WTC11 (cell line): ENCODE measurements around the gene CLCN1. TPM values are rescaled to one million over a fixed set of nuclear protein-coding genes. Genes with fewer than 3 reads are reported as not detected.

Source experiments
- ATAC-seq: fragments of 200-7000 bp; cut with Tn5 transposase; 2 replicates; pipeline ENCODE4 v1.10.0; 2021; ENCODE audit warnings: mild to moderate bottlenecking, moderate library complexity
- CTCF ChIA-PET: fragments of 300-600 bp; sonication (Branson Sonifier 250); formaldehyde crosslinking; loops from one replicate; lab custom pipeline; 2021; ENCODE audit warnings: antibody characterized with exemption; lab: Charles Lee
- POLR2A ChIA-PET: fragments of 350-600 bp; sonication (Branson Sonifier 250); formaldehyde crosslinking; loops from one replicate; lab custom pipeline; 2021; ENCODE audit warnings: antibody characterized with exemption; lab: Charles Lee
- DNase-seq: peaks from one replicate; pipeline ENCODE4 v3.0.0; 2021; ENCODE audit warnings: low spot score
- H3K27ac Mint-ChIP-seq: 2 replicates; pipeline ENCODE4 v1.8.0; 2021; ENCODE audit warnings: mixed read lengths
- H3K27me3 Mint-ChIP-seq: 2 replicates; pipeline ENCODE4 v1.8.0; 2021; ENCODE audit warnings: low read depth, mild to moderate bottlenecking, moderate library complexity, mixed read lengths
- H3K36me3 Mint-ChIP-seq: 2 replicates; pipeline ENCODE4 v1.8.0; 2021; ENCODE audit warnings: mixed read lengths
- H3K4me1 Mint-ChIP-seq: 2 replicates; pipeline ENCODE4 v1.8.0; 2022; ENCODE audit warnings: mixed read lengths
- H3K4me3 Mint-ChIP-seq: 2 replicates; pipeline ENCODE4 v1.8.0; 2021; ENCODE audit warnings: mild to moderate bottlenecking, moderate library complexity, mixed read lengths
- H3K9me3 Mint-ChIP-seq: 2 replicates; pipeline ENCODE4 v1.8.0; 2021; ENCODE audit warnings: mixed read lengths
- ATF1 ChIP-seq: sonication (generic); formaldehyde crosslinking; IDR thresholded peaks from 2 replicates; pipeline ENCODE4 v1.8.1; 2023; ENCODE audit warnings: mild to moderate bottlenecking, moderate library complexity, missing genetic modification reagents
- ATF2 ChIP-seq: sonication (generic); formaldehyde crosslinking; IDR thresholded peaks from 2 replicates; pipeline ENCODE4 v1.8.1; 2022; ENCODE audit warnings: low read depth, missing genetic modification reagents, borderline replicate concordance
- ERG ChIP-seq: fragments of 250-450 bp; sonication (Bioruptor Pico); IDR thresholded peaks from 2 replicates; pipeline ENCODE4 v1.8.0; 2021; ENCODE audit warnings: mild to moderate bottlenecking
- FOXP1 ChIP-seq: sonication (generic); formaldehyde crosslinking; IDR thresholded peaks from 2 replicates; pipeline ENCODE4 v1.8.0; 2022; ENCODE audit warnings: missing genetic modification reagents, mild to moderate bottlenecking, moderate library complexity, borderline replicate concordance
- HMGA2 ChIP-seq: fragments of 250-450 bp; sonication (Bioruptor Pico); IDR thresholded peaks from 2 replicates; pipeline ENCODE4 v1.4.0; 2021; ENCODE audit warnings: mild to moderate bottlenecking, moderate library complexity
- MXD4 ChIP-seq: fragments of 250-450 bp; sonication (Bioruptor Pico); IDR thresholded peaks from 2 replicates; pipeline ENCODE4 v1.8.0; 2021; ENCODE audit warnings: mild to moderate bottlenecking, moderate library complexity, borderline replicate concordance
- PRDM15 ChIP-seq: sonication (generic); formaldehyde crosslinking; IDR thresholded peaks from 2 replicates; pipeline ENCODE4 v1.8.0; 2022; ENCODE audit warnings: missing genetic modification reagents
- PREB ChIP-seq: sonication (generic); formaldehyde crosslinking; IDR thresholded peaks from 2 replicates; pipeline ENCODE4 v1.8.1; 2022; ENCODE audit warnings: mild to moderate bottlenecking, missing genetic modification reagents, moderate library complexity, borderline replicate concordance
- ZNF232 ChIP-seq: sonication (generic); formaldehyde crosslinking; IDR thresholded peaks from 2 replicates; pipeline ENCODE4 v1.8.0; 2022; ENCODE audit warnings: mild to moderate bottlenecking, missing genetic modification reagents
- ZNF425 ChIP-seq: fragments of 250-450 bp; sonication (Bioruptor Pico); conservative IDR thresholded peaks from 2 replicates; pipeline ENCODE4 v1.9.0; 2021; ENCODE audit warnings: mild to moderate bottlenecking
- ZNF512 ChIP-seq: sonication (generic); formaldehyde crosslinking; IDR thresholded peaks from 2 replicates; pipeline ENCODE4 v1.8.1; 2022; ENCODE audit warnings: missing genetic modification reagents, borderline replicate concordance
- total RNA-seq: library from RNA; stranded (reverse); gene quantifications from 3 replicates; pipeline ENCODE4 v1.2.3, GENCODE V29; 2021

Gene CLCN1
- total RNA-seq, 1 experiment from 2014 or later, result 0.28 TPM

- CTCF ChIA-PET, result no interaction called here
- Mint-ChIP-seq H3K9me3 (peaks cover 14% of the 10 kb centered on the region), H3K4me1 (peaks cover 45% of the 10 kb centered on the region), H3K27me3 (peaks cover 38% of the 10 kb centered on the region), H3K27ac (no peak overlapping the region), H3K36me3 (peaks cover 21% of the 10 kb centered on the region), H3K4me3 (no peak overlapping the region)
- no peak for ATAC-seq
- no peak for DNase-seq
- no peak for TF ChIP-seq ZNF425
- no peak for TF ChIP-seq ERG (CRISPR knock-in tag)
- TF ChIP-seq MXD4 (CRISPR knock-in tag), result no peak
- POLR2A ChIA-PET, result no interaction called here
Measured at GRCh38 chr7:143286522-143286890, 29.4 kb upstream of the CLCN1 start.

- CTCF ChIA-PET, result interaction anchor here (0.9 to 1.4 kb wide), 11 partner anchors 12 to 83 kb away, joined by 3 to 9 read pairs (median 3); partner anchors contain the start of gene GSTK1
- Mint-ChIP-seq H3K4me1 (peaks cover 45% of the 10 kb centered on the region), H3K27me3 (peaks cover 38% of the 10 kb centered on the region), H3K27ac (no peak overlapping the region), H3K9me3 (peaks cover 14% of the 10 kb centered on the region)
- DNase-seq, result no peak
- TF ChIP-seq ATF2 (CRISPR knock-in tag) (no peak), ZNF512 (CRISPR knock-in tag) (no peak), PREB (CRISPR knock-in tag) (0 out of 2 replicates have a peak, but pooled peaks have one; percentile 43), ZNF232 (no peak), ZNF425 (no peak), FOXP1 (no peak), ATF1 (0 out of 2 replicates have a peak, but pooled peaks have one; percentile 1), HMGA2 (CRISPR knock-in tag) (no peak), PRDM15 (CRISPR knock-in tag) (no peak)
- TF ChIP-seq, all 79 proteins: peak for 2
- no peak for ATAC-seq
- Mint-ChIP-seq H3K4me3 (peak overlapping the region; percentile 5; the same call in 1 of the 2 replicates), H3K36me3 (peaks cover 30% of the 10 kb centered on the region)
- POLR2A ChIA-PET, result interaction anchor here (0.6 to 1.4 kb wide), 3 partner anchors 24 to 118 kb away, joined by 3 to 7 read pairs (median 3); partner anchors contain the start of gene GSTK1
Measured at GRCh38 chr7:143287339-143287934, 28.5 kb upstream of the CLCN1 start.
